GM10266 (cell line): ENCODE results near the gene NXPE4.

Experiments
- DNase-seq: peaks from one replicate; pipeline ENCODE4 v3.0.0; 2012; ENCODE audit errors: extremely low spot score
- CTCF ChIP-seq: IDR thresholded peaks from 2 replicates; pipeline ENCODE4 v1.5.1; 2012; ENCODE audit warnings: mild to moderate bottlenecking, low read depth; ENCODE audit not compliant: control insufficient read depth, insufficient read depth; ENCODE audit errors: missing control alignments

The NXPE4 gene

GRCh38 chr11:114551060-114551459 lies 44.5 kb downstream of the NXPE4 start:
- DNase-seq, result no peak
- TF ChIP-seq CTCF, result no peak

GRCh38 chr11:114525682-114526081 lies 69.9 kb downstream of the NXPE4 start:
- no peak for DNase-seq
- no peak for TF ChIP-seq CTCF

DNA sequence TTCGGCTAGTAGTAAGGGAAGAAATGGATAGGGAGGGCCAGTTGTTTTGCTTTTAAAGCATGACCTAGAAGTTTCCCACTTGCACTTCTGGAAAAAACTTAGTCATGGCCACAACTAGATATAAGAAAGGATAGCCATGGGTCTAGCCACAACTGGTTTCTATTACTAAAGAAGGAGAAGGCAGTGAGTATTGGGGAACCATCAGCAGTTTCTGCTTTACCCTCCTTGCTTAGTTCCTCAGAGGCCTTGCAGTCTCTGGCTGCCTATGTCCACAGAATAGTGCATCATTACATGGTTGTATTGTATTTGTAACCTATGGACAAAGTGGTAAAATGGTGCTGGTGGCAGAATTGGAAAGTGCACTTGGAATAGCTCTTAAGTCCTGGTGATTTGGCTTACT lies 71.5 kb downstream of the NXPE4 start:
- no peak for TF ChIP-seq CTCF
- no peak for DNase-seq

DNA sequence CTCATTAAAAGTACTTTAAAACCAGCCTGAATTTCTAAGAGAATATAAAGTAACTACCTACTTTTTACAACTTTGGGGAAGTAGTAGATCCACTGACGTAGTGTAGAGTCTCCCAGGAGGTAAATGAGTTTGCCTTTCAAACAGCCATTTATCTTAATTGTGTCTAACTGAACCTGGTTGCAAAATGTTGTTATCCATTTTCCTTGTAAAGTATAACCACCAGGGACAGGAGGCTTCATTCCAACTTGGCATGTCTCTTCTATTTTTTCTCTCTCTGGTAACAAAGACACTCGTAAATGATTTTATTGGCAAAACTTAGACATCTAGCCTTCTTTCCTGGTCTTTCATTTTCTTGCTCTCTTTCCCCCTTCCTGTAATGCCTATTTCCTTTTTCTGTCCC lies 72.8 kb downstream of the NXPE4 start:
- DNase-seq, result no peak
- TF ChIP-seq CTCF, result no peak
